ENCODE data around the gene RAB20.

- TF ChIP-seq CTCF (IDR thresholded peaks at IDR 0.05) (no peak), POLR2A (IDR thresholded peaks at IDR 0.05) (no peak)
Measured at GRCh38 chr13:110479648-110480047, 81.9 kb downstream of the RAB20 start.

Data from testis (tissue), 2 donors.